ENCODE results near the gene TMEM150A.
"Not testable (repeated sequence)": the region's sequence is repeated elsewhere in the genome, so short reads cannot be mapped to it uniquely, and the experiment has no call there.

The TMEM150A gene

GRCh38 chr2:85593023-85593422, 9.5 kb downstream of the TMEM150A start:
- DNase-seq, result no peak

- not testable (repeated sequence) for DNase-seq
These were observed 10.2 kb downstream of the TMEM150A start for GRCh38 chr2:85592299-85592698.

GRCh38 chr2:85591563-85591962, 10.9 kb downstream of the TMEM150A start:
- DNase-seq, result no peak

- no peak for DNase-seq
These were observed 11.5 kb downstream of the TMEM150A start for GRCh38 chr2:85590950-85591349.

- no peak for DNase-seq
These were observed 12.3 kb downstream of the TMEM150A start for GRCh38 chr2:85589982-85590791.

- DNase-seq, result no peak
These were observed 13.3 kb downstream of the TMEM150A start for GRCh38 chr2:85589181-85589580.

GRCh38 chr2:85588645-85589044, 13.9 kb downstream of the TMEM150A start:
- no peak for DNase-seq

- DNase-seq, result no peak
These were observed 14.3 kb downstream of the TMEM150A start for GRCh38 chr2:85588236-85588635.

GRCh38 chr2:85585781-85586105, 16.8 kb downstream of the TMEM150A start:
- no peak for DNase-seq

GRCh38 chr2:85584857-85585780, 17.4 kb downstream of the TMEM150A start:
- DNase-seq, result no peak

- DNase-seq, result no peak
These were observed 18.1 kb downstream of the TMEM150A start, which contains the start of gene VAMP5 for GRCh38 chr2:85584354-85584856. Gene VAMP5, plus strand, starts transcription at chr2:85584431. Its CDS starts 60 bp downstream, at chr2:85584491.

GRCh38 chr2:85583667-85584353, 18.7 kb downstream of the TMEM150A start:
- no peak for DNase-seq

- no peak for DNase-seq
These were observed 20.0 kb downstream of the TMEM150A start for GRCh38 chr2:85582492-85582891.

- DNase-seq, result no peak
These were observed 22.3 kb downstream of the TMEM150A start for GRCh38 chr2:85580206-85580605.

GRCh38 chr2:85579266-85579935, 23.1 kb downstream of the TMEM150A start:
- DNase-seq, result no peak

- no peak for DNase-seq
These were observed 24.0 kb downstream of the TMEM150A start for GRCh38 chr2:85578243-85579180.

- DNase-seq, result no peak
These were observed 24.9 kb downstream of the TMEM150A start, which contains the start of gene VAMP8 for GRCh38 chr2:85577386-85578242. Gene VAMP8, plus strand, starts transcription at chr2:85577586. Its CDS starts 61 bp downstream, at chr2:85577647.

- no peak for DNase-seq
These were observed 25.5 kb downstream of the TMEM150A start for GRCh38 chr2:85577063-85577385.

GRCh38 chr2:85575739-85576138, 26.8 kb downstream of the TMEM150A start:
- DNase-seq, result no peak

- no peak for DNase-seq
These were observed 36.2 kb downstream of the TMEM150A start for GRCh38 chr2:85566265-85566664.
